ENCODE measurements around the gene OVAAL.

- TF ChIP-seq CTCF (IDR thresholded peaks at IDR 0.05) (no peak), POLR2A (IDR thresholded peaks at IDR 0.05) (no peak)
Observed at GRCh38 chr1:180590889-180591288, 32.1 kb downstream of the OVAAL start.

Measured in lower leg skin (tissue), 3 donors.